ENCODE results near the gene TMEM167B.

TMEM167B gene

DNA sequence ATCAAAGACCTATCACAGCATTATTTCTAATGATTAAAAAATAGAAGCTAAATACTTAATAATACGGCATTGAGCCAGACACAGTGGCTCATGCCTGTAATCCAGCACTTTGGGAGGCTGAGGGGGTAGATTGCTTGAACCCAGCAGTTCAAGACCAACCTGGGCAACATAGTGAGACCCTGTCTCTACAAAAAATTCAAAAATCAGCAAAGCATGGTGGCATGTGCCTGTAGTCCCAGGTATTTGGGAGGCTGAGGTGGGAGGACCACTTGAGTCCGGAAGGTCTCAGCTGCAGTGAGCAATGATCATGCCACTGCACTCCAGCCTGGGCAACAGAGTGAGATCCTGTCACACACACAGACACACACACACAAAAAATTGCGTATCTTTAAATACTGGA lies 25.4 kb upstream of the TMEM167B start:
- H3K36me3 ChIP-seq (ENCODE audit: low read length), result peaks cover 11% of the 10 kb centered on the region; the same call in 1 of the 2 replicates
- H4K20me1 ChIP-seq (ENCODE audit: low read depth, low read length), result no peaks in the 10 kb centered on the region

DNA sequence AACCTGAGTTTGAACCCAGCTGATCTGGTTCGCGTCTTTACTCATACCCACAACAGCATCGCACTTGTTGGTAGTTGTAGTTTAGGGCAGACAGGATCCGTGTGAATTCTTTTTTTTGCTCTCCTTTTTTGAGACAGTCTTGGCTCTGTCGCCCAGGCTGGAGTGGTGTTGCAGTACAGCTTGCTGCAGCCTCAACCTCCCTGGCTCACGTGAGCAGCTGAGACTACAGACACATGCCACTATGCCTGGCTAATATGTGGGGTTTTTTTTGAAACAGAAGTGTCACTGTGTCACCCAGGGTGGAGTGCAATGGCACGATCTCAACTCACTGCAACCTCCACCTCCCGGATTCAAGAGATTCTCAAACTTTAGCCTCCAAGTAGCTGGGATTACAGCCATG lies 22.7 kb upstream of the TMEM167B start:
- Histone ChIP-seq H3K36me3 (ENCODE audit: low read length) (peaks cover 11% of the 10 kb centered on the region; the same call in 1 of the 2 replicates), H3K9ac (ENCODE audit: low read length) (no peak overlapping the region), H3K79me2 (ENCODE audit: insufficient read depth, low read length) (no peaks in the 10 kb centered on the region), H3K27me3 (ENCODE audit: low read length) (no peaks in the 10 kb centered on the region), H3K4me2 (ENCODE audit: low read depth, low read length, poor library complexity, severe bottlenecking) (no peak overlapping the region), H3F3A (ENCODE audit: insufficient read depth) (peaks cover 6% of the 10 kb centered on the region; the same call in 1 of the 2 replicates), H3K9me3 (ENCODE audit: insufficient read depth, low read length) (no peaks in the 10 kb centered on the region), H3K9me2 (replicated peaks; ENCODE audit: insufficient read depth, low read length) (no peaks in the 10 kb centered on the region), H4K20me1 (ENCODE audit: low read depth, low read length) (no peaks in the 10 kb centered on the region), H2AFZ (ENCODE audit: low read depth, low read length, severe bottlenecking) (no peak overlapping the region), H3K27ac (ENCODE audit: low read depth, low read length) (no peak overlapping the region), H3K4me3 (ENCODE audit: insufficient read depth, low read length, poor library complexity, severe bottlenecking) (no peak overlapping the region)
- TF ChIP-seq, protein P1, sequence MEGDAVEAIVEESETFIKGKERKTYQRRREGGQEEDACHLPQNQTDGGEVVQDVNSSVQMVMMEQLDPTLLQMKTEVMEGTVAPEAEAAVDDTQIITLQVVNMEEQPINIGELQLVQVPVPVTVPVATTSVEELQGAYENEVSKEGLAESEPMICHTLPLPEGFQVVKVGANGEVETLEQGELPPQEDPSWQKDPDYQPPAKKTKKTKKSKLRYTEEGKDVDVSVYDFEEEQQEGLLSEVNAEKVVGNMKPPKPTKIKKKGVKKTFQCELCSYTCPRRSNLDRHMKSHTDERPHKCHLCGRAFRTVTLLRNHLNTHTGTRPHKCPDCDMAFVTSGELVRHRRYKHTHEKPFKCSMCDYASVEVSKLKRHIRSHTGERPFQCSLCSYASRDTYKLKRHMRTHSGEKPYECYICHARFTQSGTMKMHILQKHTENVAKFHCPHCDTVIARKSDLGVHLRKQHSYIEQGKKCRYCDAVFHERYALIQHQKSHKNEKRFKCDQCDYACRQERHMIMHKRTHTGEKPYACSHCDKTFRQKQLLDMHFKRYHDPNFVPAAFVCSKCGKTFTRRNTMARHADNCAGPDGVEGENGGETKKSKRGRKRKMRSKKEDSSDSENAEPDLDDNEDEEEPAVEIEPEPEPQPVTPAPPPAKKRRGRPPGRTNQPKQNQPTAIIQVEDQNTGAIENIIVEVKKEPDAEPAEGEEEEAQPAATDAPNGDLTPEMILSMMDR (IDR thresholded peaks at IDR 0.05; ENCODE audit: insufficient read depth, low read length, poor library complexity, severe bottlenecking), result no peak
- no peak for TF ChIP-seq EZH2phosphoT487 (conservative IDR thresholded peaks at IDR 0.05; ENCODE audit: low read length)

More for the DNA sequence above, 25.4 kb upstream of the TMEM167B start:
- Histone ChIP-seq H3K27me3 (ENCODE audit: low read length) (no peaks in the 10 kb centered on the region), H3F3A (ENCODE audit: insufficient read depth) (peaks cover 6% of the 10 kb centered on the region; the same call in 1 of the 2 replicates), H3K27ac (ENCODE audit: low read depth, low read length) (no peak overlapping the region), H3K4me3 (ENCODE audit: insufficient read depth, low read length, poor library complexity, severe bottlenecking) (no peak overlapping the region), H3K4me2 (ENCODE audit: low read depth, low read length, poor library complexity, severe bottlenecking) (no peak overlapping the region), H3K9me2 (replicated peaks; ENCODE audit: insufficient read depth, low read length) (no peaks in the 10 kb centered on the region), H3K79me2 (ENCODE audit: insufficient read depth, low read length) (no peaks in the 10 kb centered on the region), H3K9ac (ENCODE audit: low read length) (no peak overlapping the region), H2AFZ (ENCODE audit: low read depth, low read length, severe bottlenecking) (no peak overlapping the region), H3K9me3 (ENCODE audit: insufficient read depth, low read length) (no peaks in the 10 kb centered on the region)
- TF ChIP-seq, protein P1 (IDR thresholded peaks at IDR 0.05; ENCODE audit: insufficient read depth, low read length, poor library complexity, severe bottlenecking), result no peak
- no peak for TF ChIP-seq EZH2phosphoT487 (conservative IDR thresholded peaks at IDR 0.05; ENCODE audit: low read length)

DNA sequence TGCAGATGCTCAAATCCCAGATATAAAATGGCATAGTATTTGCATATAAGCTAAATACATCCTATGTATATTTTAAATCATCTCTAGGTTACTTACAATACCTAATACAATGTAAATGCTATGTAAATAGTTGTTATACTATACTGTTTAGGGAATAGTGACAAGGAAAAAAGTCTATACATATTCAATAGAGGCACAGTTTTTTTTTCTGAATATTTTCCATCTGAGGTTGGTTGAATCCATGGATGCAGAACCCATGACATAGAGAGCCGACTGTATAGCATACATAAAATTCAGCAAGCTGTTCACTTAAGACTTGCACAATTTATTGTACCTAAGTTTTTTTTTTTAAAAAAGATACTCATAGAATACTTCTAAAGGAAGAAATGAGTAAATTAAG lies 21.3 kb upstream of the TMEM167B start:
- Histone ChIP-seq H3K27me3 (ENCODE audit: low read length) (no peaks in the 10 kb centered on the region), H3K9me3 (ENCODE audit: insufficient read depth, low read length) (no peaks in the 10 kb centered on the region), H3K9ac (ENCODE audit: low read length) (no peak overlapping the region), H4K20me1 (ENCODE audit: low read depth, low read length) (no peaks in the 10 kb centered on the region), H3K4me2 (ENCODE audit: low read depth, low read length, poor library complexity, severe bottlenecking) (no peak overlapping the region), H3F3A (ENCODE audit: insufficient read depth) (peaks cover 5% of the 10 kb centered on the region; the same call in 1 of the 2 replicates), H3K36me3 (ENCODE audit: low read length) (peaks cover 7% of the 10 kb centered on the region; the same call in 1 of the 2 replicates), H2AFZ (ENCODE audit: low read depth, low read length, severe bottlenecking) (no peak overlapping the region), H3K9me2 (replicated peaks; ENCODE audit: insufficient read depth, low read length) (no peaks in the 10 kb centered on the region), H3K79me2 (ENCODE audit: insufficient read depth, low read length) (no peaks in the 10 kb centered on the region), H3K27ac (ENCODE audit: low read depth, low read length) (no peak overlapping the region), H3K4me3 (ENCODE audit: insufficient read depth, low read length, poor library complexity, severe bottlenecking) (no peak overlapping the region)
- TF ChIP-seq EZH2phosphoT487 (conservative IDR thresholded peaks at IDR 0.05; ENCODE audit: low read length), result no peak
- TF ChIP-seq, protein P1 (IDR thresholded peaks at IDR 0.05; ENCODE audit: insufficient read depth, low read length, poor library complexity, severe bottlenecking), result no peak

Data from SU-DHL-6 (cell line).